HCT116 (cell line): ENCODE measurements around the gene KIRREL1.

Source experiments
- EZH2 ChIP-seq: fragments of 200-600 bp; sonication (generic); IDR thresholded peaks from 2 replicates; pipeline ENCODE4 v1.6.1; 2017; ENCODE audit warnings: antibody characterized with exemption, mixed run types
- EZH2phosphoT487 ChIP-seq: fragments of 200-600 bp; IDR thresholded peaks from 2 replicates; pipeline ENCODE4 v1.6.1; 2018; ENCODE audit warnings: antibody characterized with exemption, borderline replicate concordance
- JUND ChIP-seq: IDR thresholded peaks from 2 replicates; pipeline ENCODE4 v1.6.1; 2012
- POLR2A ChIP-seq: IDR thresholded peaks from 2 replicates; pipeline ENCODE4 v1.7.0; 2011; ENCODE audit warnings: borderline replicate concordance; ENCODE audit not compliant: insufficient read depth, insufficient read length; ENCODE audit errors: extremely low read depth
- POLR2AphosphoS5 ChIP-seq: IDR thresholded peaks from 2 replicates; pipeline ENCODE4 v1.6.1; 2011; ENCODE audit warnings: mild to moderate bottlenecking, low read depth, low read length, moderate library complexity
- RAD21 ChIP-seq: IDR thresholded peaks from 2 replicates; pipeline ENCODE4 v1.6.1; 2012; ENCODE audit warnings: low read depth, mild to moderate bottlenecking
- SIN3A ChIP-seq: IDR thresholded peaks from 2 replicates; pipeline ENCODE4 v1.6.1; 2012; ENCODE audit warnings: low read depth
- SP1 ChIP-seq: IDR thresholded peaks from 2 replicates; pipeline ENCODE4 v1.6.1; 2012; ENCODE audit warnings: low read depth
- YY1 ChIP-seq: IDR thresholded peaks from 2 replicates; pipeline ENCODE4 v1.6.1; 2011; ENCODE audit warnings: low read length, low read depth, moderate library complexity, mild to moderate bottlenecking; ENCODE audit not compliant: insufficient replicate concordance; ENCODE audit errors: extremely low read depth
- TF ChIP-seq, protein P1 (sequence below), 3 experiments: fragments of 200-600 bp in 1 of 3; sonication (generic) in 1 of 3; IDR thresholded peaks in 2 of 3; conservative IDR thresholded peaks in 1 of 3; 2 replicates each; pipeline ENCODE4 v1.5.1; 2012 to 2017; ENCODE audit warnings: low read depth in 2 of 3, low read length in 2 of 3, antibody characterized with exemption in 1 of 3, borderline replicate concordance in 1 of 3, control low read depth in 1 of 3, mild to moderate bottlenecking in 1 of 3, mixed read lengths in 1 of 3, mixed run types in 1 of 3, moderate library complexity in 1 of 3; ENCODE audit not compliant: insufficient read depth in 1 of 3
- TF ChIP-seq, protein P2 (sequence below): IDR thresholded peaks from 2 replicates; pipeline ENCODE4 v1.6.1; 2012; ENCODE audit warnings: low read depth
- TF ChIP-seq, protein P3 (sequence below): IDR thresholded peaks from 2 replicates; pipeline ENCODE4 v1.6.1; 2012

- TF ChIP-seq, protein P1, sequence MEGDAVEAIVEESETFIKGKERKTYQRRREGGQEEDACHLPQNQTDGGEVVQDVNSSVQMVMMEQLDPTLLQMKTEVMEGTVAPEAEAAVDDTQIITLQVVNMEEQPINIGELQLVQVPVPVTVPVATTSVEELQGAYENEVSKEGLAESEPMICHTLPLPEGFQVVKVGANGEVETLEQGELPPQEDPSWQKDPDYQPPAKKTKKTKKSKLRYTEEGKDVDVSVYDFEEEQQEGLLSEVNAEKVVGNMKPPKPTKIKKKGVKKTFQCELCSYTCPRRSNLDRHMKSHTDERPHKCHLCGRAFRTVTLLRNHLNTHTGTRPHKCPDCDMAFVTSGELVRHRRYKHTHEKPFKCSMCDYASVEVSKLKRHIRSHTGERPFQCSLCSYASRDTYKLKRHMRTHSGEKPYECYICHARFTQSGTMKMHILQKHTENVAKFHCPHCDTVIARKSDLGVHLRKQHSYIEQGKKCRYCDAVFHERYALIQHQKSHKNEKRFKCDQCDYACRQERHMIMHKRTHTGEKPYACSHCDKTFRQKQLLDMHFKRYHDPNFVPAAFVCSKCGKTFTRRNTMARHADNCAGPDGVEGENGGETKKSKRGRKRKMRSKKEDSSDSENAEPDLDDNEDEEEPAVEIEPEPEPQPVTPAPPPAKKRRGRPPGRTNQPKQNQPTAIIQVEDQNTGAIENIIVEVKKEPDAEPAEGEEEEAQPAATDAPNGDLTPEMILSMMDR (IDR thresholded peaks at IDR 0.05 in 2 of 3, conservative IDR thresholded peaks at IDR 0.05 in 1 of 3; ENCODE audit: borderline replicate concordance in 1 of 3, insufficient read depth in 1 of 3, low read depth in 2 of 3, low read length in 2 of 3), result no peak
- TF ChIP-seq EZH2, result no peak
- TF ChIP-seq POLR2AphosphoS5, result no peak
- TF ChIP-seq, protein P2, sequence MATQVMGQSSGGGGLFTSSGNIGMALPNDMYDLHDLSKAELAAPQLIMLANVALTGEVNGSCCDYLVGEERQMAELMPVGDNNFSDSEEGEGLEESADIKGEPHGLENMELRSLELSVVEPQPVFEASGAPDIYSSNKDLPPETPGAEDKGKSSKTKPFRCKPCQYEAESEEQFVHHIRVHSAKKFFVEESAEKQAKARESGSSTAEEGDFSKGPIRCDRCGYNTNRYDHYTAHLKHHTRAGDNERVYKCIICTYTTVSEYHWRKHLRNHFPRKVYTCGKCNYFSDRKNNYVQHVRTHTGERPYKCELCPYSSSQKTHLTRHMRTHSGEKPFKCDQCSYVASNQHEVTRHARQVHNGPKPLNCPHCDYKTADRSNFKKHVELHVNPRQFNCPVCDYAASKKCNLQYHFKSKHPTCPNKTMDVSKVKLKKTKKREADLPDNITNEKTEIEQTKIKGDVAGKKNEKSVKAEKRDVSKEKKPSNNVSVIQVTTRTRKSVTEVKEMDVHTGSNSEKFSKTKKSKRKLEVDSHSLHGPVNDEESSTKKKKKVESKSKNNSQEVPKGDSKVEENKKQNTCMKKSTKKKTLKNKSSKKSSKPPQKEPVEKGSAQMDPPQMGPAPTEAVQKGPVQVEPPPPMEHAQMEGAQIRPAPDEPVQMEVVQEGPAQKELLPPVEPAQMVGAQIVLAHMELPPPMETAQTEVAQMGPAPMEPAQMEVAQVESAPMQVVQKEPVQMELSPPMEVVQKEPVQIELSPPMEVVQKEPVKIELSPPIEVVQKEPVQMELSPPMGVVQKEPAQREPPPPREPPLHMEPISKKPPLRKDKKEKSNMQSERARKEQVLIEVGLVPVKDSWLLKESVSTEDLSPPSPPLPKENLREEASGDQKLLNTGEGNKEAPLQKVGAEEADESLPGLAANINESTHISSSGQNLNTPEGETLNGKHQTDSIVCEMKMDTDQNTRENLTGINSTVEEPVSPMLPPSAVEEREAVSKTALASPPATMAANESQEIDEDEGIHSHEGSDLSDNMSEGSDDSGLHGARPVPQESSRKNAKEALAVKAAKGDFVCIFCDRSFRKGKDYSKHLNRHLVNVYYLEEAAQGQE, result no peak
- TF ChIP-seq YY1, result no peak
- no peak for TF ChIP-seq SIN3A
- no peak for TF ChIP-seq POLR2A
- no peak for TF ChIP-seq RAD21
- no peak for TF ChIP-seq EZH2phosphoT487
- no peak for TF ChIP-seq SP1
- no peak for TF ChIP-seq JUND
- TF ChIP-seq, protein P3, sequence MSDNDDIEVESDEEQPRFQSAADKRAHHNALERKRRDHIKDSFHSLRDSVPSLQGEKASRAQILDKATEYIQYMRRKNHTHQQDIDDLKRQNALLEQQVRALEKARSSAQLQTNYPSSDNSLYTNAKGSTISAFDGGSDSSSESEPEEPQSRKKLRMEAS, result no peak
These were observed 61.3 kb downstream of the KIRREL1 start for GRCh38 chr1:158054721-158055120.
